Germinal center (tissue), 1 donor: ENCODE data around the gene SNRPE.
"Not testable (repeated sequence)": the region's sequence is repeated elsewhere in the genome, so short reads cannot be mapped to it uniquely, and the experiment has no call there.

Source experiments
- DNase-seq: peaks from one replicate; pipeline ENCODE4 v3.0.0; 2012; ENCODE audit warnings: mixed read lengths, low spot score

The SNRPE gene

DNA sequence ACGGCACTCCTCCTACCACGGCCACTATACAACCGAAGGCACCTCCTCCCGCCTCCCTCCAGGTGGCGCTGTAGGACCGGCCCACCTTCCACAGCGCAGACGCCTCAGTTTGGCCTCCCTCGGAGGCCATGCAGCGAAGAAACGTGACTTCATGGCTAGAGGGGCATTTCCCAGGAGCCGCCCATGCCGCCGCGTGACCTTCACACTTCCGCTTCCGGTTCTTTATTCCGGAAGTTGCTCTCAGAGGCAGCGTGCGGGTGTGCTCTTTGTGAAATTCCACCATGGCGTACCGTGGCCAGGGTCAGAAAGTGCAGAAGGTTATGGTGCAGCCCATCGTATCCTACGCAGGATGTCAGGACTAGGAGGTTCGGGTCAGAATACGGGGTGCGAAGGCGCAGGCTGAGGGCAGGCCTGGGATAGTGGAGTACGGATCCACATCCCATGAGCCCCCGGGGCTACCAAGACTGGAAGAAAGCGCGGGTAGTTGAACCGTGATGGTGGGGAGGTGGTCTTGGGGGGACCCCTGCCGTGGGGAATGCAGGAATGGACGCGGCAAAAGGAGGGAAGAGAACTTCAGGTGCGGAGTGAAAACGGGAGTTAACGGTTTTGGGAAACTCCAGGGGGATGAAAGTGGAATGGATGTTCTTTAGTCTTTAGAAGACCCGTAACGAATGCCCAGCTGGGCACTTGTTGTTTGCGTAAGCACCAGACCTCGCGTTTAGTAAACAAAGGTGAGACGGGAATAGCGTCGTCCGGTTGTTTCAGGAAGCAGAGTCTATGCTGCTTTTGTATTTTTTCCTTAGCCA is at the start of gene SNRPE:
SNRPE (plus strand) TSS at position 221 of the 806 bp plus-strand sequence; CDS start at position 282, 61 bp downstream.
- DNase-seq, result peak; percentile 95

DNA sequence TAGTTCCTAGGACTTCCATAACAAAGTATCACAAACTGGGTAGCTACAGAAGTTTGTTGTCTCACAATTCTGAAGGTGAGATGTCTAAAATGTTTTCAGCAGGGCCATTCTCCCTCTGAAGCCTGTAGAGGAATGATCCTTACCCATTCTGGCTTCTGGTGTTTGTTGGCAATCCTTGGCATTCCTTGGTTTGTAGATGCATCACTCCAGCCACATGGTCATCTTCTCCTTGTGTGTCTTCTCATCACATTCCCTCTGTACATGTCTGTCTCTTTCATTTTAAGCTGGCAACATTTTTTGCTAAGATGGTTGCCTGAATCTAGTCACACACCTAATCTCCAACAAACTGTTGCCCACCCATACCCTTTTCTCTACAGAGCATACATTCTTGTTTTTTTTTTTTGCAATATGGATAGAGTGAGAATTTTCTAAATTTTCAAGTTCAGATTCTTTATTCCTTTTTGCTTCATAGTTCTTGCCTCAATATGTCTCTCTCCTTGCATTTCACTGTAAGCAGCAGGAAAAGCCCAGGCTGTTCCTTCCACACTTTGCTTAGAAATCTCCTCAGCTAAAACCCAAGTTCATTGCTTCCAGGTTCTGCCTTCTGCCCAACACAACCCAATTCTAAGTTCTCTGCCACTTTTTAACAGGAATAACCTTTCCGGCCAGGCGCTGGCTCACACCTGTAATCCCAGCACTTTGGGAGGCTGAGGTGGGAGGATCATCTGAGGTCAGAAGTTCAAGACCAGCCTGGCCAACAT is 47.6 kb upstream of the SNRPE start:
- no peak for DNase-seq

DNA sequence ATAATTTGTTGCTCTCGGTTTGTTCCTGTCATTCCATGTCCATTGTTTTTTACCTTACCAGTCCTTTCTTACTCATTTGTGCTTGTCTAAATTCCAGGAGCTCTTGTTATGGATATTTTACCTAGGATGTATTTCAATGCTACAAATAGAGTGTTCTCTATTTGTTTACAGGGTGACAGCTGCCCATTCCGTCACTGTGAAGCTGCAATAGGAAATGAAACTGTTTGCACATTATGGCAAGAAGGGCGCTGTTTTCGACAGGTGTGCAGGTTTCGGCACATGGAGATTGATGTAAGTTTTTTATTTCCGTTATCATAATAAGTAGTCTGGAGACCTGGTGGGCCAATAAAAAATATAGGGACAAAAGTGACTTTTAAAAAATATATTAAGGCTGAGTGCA is 43.0 kb upstream of the SNRPE start:
- DNase-seq, result no peak

DNA sequence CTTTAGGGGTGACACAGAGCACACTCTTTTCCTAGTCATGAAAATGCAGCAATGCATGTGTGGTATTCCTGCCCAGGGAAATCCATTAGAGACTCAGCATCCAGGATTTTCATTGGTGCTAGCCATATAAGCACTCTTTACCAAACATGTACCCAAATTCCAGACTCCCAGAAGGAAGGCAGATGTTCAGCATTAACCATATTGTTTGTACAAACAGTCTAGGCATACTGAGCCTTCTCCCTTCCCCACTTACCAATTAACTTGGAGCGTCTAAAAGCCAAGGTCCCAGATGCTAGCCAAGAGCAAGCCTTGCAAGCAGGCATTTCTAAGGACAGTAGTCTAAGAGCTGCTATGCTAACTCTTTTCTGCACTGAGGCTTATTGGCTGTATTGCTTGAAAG is 38.1 kb upstream of the SNRPE start:
- no peak for DNase-seq

DNA sequence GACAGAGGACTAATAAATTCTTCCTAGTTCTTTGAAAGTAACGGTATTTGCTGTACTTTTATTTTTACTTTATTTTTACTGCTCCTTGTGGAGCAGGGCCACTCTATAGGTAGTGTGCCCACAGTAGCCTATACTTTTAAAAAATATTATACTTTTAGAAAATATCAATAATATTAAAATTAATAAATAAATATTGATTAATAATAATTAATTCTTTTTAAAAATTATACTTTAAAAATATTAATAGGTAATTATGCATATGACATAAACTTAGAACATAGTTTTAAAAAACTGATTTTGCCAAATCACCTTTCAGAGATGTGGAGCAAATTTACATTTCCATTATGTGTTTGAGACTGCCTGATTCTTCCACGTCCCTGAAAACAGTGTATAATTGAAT is 35.2 kb upstream of the SNRPE start:
- no peak for DNase-seq

DNA sequence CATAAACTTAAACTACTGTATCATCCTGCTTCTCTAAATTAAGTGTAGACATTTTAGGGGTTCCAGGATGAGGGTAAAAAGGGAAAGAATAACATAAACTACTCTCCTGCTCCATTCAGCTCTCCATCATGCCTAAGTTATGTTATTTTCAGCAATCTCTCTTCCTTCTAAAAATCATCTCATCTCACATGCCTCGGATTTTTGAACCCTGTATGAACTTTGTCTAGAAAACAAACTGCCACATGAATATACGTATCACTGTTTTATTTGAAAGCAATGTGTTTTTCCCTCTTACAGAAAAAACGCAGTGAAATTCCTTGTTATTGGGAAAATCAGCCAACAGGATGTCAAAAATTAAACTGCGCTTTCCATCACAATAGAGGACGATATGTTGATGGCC is 33.4 kb upstream of the SNRPE start:
- DNase-seq, result no peak

DNA sequence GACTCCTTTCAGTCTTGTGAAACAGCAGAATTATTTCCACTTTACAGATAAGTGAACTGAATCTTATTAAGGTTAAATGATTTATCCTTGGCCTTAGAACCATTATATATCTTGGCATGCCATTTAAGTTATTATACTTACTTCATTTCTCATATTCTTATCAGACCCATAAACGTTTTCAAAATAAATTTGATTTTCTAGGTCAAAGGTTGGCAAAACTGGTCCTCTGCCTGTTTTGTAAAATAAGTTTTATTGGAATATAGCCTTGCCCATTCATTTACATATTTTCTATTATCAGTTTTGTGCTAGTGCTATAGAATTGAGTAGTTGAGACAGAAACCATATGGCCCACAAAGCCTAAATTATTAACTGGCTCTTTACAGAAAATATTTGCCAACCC is 32.9 kb upstream of the SNRPE start:
- DNase-seq, result no peak

- not testable (repeated sequence) for DNase-seq
These were observed 32.2 kb upstream of the SNRPE start for GRCh38 chr1:203829247-203829646.

- DNase-seq, result no peak
These were observed 25.9 kb upstream of the SNRPE start for GRCh38 chr1:203835476-203835875.

DNA sequence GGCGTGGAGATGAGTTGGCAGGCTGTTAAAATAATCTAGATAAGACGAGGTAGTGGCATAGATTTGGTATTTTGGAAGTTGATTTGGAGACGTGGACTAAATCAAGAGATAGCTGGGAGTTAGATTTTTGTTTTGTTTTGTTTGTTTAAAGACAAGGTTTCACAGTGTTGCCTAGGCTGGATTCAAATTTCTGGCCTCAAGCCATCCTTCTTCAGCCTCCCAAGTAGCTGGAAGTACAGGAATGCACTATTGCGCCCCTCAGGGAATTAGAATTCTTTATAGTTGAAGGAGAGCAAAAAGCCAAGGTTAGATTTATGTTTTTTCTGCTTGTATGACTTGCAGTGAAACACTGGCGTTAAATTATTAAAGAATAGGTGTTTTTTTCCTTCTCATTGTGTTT is 22.3 kb upstream of the SNRPE start:
- DNase-seq, result no peak

DNA sequence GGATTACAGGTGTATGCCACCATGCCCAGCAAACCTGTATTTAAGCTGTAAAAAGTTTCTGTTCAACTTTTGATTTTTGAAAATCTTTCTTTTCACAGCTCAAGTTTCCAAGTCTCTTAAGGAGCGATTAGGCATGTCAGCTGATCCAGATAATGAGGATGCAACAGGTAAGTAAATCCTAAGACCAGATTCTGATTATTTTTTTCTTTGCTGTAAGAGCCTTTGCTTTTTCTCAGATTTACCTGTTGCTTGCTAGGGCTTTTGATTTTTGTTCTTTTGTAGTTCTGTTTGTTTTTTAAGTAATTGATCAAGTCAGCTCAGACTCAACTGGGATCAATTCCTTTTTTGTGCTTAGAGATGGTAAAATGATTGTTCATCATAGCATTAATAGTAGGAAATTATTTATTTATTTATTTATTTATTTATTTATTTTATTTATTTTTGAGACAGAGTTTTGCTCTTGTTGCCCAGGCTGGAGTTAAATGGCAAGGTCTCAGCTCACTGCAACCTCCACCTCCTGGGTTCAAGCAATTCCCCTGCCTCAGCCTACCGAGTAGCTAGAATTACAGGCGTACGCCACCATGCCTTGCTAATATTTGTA is 21.1 kb upstream of the SNRPE start:
- no peak for DNase-seq

DNA sequence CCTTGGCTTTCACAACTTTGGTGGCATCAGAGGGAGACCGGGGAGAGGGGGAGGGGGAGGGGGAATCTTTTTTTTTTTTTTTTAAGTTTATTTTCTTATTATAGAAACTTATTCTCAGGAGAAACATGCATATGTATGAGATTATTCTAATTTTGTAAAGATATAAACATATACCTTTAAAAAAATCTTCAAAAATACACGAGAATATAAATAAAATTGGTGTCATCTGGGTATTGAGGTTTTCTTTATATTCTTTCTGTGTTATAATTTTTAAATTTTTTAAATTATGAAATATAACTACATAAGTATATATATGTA is 18.9 kb upstream of the SNRPE start:
- DNase-seq, result no peak

DNA sequence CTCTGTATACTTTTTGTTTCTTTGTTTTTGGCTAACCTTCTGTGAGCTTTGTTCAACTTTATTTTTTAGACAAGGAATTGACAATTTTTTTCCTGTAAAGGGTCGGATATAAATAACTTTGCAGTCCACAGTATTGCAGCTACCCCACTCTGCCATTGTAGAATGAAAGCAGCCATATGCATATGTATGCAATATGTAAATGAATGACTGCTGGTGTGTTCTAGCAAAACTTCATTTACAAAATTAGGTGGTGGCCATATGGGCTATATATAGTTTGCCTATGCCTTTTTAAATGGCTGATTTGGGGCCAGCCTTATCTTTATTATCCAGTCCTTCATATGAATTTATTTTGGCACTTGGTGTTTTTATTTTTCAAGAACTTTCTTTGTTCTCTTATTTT is 18.0 kb upstream of the SNRPE start:
- no peak for DNase-seq

DNA sequence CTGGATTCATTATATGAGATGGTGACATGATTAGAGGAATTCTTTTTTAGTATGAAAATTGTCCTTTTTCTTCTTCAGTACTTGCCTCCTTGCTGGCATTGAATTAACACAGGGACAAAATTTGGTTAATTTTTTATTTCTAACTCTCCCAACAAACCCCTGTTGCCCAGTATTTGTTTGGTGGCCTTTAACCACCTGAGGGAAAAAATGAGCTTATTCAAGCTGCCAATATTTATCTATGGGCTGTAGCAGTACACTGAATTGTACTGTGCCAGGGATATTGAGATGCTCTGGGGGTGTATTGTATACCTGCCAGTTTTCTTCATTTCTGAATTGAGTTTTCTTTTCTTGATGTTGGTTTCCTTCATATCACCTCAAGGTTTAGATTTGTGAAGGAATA is 8.3 kb upstream of the SNRPE start:
- not testable (repeated sequence) for DNase-seq

GRCh38 chr1:203858055-203858454 is 3.3 kb upstream of the SNRPE start:
- DNase-seq, result no peak

DNA sequence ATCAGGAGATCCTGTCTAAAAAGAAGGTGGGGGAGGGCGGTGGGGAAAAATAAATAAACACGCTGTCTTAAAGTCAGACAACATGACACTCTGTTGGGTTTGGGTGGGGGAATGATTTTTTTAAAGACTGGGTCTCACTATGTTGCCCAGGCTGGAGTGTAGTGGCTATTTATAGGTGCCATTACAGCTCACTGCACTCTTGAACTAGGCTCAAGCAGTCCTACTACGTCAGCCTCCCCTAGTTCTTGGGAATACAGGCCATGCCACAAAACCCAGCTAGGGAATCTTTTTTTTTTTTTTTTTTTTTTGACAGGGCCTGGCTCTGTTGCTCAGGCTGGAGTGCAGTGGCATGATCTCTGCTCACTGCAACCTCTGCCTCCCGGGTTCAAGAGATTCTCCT is 2.4 kb upstream of the SNRPE start:
- no peak for DNase-seq

DNA sequence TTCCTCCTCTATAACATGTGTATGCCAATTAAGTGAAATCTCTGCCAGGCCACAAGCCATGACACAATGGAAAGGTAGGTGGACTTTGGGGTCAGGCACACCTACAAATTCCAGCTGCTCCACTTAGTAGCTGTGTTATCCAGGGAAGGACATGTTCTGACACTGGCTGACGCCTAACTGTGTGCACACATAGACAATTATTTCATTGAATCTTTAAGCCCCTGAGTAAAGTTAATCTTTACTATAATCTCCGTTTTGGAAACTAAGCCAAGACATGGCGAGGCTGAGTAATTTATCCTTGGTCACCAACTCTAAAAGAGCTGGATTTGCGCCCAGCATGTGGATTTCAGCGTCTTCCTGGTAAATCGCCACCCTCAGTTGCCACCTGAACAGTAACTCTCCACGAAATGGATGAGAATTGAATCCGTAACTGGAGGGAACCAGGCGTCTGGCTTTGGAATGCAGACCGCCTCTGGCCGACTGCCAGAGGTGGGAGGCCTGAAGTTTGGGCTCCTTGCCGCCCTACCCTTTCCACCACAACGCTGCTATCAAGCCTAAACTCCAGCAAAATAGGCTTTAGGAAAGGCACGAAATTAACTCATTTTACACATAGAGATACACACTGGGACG is 888 bp upstream of the SNRPE start:
- DNase-seq, result no peak

GRCh38 chr1:203867802-203868201 is 6.4 kb downstream of the SNRPE start:
- DNase-seq, result no peak

DNA sequence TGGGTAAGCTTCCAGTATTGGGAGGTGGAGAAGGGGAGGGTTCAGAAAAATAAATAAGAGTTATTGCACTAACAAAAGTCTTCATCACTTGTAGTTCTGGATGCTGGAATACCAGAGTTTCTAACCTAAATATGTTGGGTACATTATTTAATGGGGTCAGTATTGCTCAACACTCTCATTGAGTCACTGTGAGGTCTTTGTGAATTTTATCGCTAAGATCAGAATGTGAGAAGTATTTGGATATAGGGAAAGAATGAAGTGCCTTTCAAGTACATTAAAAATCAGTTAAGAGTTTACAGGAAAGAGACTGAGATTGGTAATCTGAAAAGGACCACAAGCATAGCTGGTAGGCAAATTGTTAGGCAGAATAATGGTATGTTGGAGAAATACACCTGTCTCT is 8.8 kb downstream of the SNRPE start:
- DNase-seq, result no peak

DNA sequence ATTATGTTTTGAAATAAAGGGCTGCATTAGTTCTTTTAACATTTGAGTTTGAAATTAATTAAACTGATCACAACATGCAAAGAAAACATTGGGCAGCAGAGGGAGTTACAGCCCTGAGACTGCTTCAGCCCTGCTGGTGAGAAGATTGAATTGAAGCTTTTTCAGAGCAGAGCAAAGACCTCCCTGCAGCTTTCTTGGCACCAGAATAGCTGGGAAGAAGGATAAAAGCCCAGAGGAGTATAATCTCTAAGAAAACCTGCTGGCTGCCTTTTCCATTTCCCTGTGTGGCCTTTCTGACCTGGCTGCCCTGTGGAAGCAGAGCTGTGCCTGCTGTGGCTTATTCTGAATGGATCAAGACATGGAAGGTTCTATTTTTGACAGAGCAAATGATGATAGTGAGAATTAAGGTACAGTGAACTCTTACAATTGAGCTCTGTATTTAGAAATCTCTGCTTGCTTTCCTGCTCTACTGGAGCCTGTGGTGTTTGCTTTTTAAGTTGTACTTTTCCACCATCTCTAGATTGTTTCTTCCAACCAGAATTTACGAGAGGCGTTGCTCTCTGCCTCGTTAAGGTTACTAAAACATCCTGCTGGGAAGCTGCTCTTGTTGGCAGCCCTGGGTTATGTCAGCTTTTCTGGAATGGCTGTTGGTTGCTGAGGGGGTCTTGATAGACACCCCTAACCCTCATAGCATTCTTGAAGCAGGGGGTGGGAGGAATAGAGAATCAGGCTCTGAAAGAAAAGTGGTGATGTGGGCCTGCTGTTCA is 9.9 kb downstream of the SNRPE start:
- DNase-seq, result peak; percentile 55

DNA sequence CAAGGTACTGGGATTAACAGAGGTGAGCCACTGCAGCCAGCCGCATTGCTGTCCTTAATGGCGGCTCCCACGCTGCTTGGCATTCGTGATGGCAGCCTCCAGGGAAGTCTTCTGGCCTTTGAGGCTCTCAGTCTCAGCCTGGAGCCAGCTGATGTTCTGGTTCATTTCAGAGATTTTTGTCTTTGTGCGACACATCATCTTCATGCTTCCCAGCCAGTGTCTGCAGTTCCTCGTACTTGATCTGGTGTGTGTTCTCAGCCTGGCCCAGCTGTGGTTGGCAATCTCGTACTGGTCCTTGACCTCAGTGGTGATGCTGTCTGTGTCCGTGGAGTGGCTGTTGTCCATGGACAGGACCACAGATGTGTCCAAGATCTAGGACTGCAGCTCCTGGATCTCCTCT is 11.7 kb downstream of the SNRPE start:
- DNase-seq, result no peak

GRCh38 chr1:203878422-203878821 is 17.0 kb downstream of the SNRPE start:
- DNase-seq, result no peak
